ENCODE data around the gene HNRNPM.

DNA sequence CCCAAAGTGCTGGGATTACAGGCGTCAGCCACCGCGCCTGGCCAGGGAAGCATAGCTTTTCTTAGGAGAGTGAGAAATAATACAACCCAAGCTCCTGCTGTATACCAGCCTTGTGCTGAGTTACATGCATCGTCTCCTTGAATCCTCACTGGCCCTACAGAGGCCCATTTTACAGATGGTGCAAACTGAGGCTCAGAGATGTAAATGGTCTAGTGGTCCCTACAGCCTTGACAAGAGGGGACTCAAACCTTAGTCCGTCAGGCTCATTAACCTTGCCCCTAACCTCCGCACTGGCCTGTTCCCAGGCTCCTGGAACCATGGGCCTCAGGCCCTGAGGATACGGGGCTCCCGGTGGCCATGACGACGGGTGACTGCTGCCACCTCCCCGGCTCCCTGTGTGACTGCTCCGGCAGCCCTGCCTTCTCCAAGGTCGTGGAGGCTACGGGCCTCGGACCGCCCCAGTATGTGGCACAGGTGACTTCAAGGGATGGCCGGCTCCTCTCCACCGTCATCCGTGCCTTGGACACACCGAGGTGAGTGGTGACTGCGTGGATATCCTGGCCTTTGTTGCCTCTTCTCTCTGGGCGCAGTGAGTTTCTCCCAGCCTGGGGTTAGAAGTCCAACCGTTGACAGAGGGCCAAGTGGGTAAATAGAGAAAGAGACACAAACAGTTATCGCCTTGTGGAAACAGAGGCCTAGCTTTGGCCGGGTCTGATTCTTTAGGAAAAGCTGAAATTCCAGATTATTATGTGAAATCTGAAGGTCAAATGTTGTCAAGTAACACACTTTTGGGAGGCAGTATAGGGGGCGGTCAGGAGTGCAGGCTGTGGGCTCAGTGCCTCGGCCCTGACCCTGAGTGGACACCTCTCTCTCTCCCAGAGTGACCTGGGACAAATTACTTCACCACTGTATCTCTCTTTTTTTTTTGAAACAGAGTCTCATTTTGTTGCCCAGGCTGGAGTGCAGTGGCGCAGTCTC lies 23.0 kb upstream of the HNRNPM start:
- TF ChIP-seq REST (IDR thresholded peaks at IDR 0.05; ENCODE audit: insufficient replicate concordance, low read depth) (no peak), CTCF (IDR thresholded peaks at IDR 0.05; ENCODE audit: insufficient read depth, low read length) (no peak), GABPA (IDR thresholded peaks at IDR 0.05; ENCODE audit: low read depth) (no peak), SPI1 (IDR thresholded peaks at IDR 0.05; ENCODE audit: borderline replicate concordance, low read depth) (no peak)

All from HL-60 (cell line).